Measurements from ENCODE around the gene CISD3.
A peak's percentile ranks its signal among the peaks of the same experiment; 100 is the strongest.

The CISD3 gene

GRCh38 chr17:38746849-38747462 is 16.8 kb downstream of the CISD3 start:
- 2 to 4% methylated on average over 5 to 13 of the region's 21 CpGs for WGBS, 2 experiments (ENCODE audit: insufficient coverage in 2 of 2)
- peak overlapping the region; percentile 93 for H3K4me3 ChIP-seq (ENCODE audit: extremely low read depth, insufficient read depth, low read length, poor library complexity, severe bottlenecking)
- no peak overlapping the region for H3K27ac ChIP-seq (ENCODE audit: low read depth, low read length, severe bottlenecking)
- peaks cover 6% of the 10 kb centered on the region for H3K4me1 ChIP-seq (ENCODE audit: control insufficient read depth, insufficient read depth, low read length, poor library complexity, severe bottlenecking)
- peaks cover 15% of the 10 kb centered on the region for H3K36me3 ChIP-seq (ENCODE audit: control insufficient read depth, insufficient read depth, low read length)
- no peaks in the 10 kb centered on the region for H3K9me3 ChIP-seq (ENCODE audit: control insufficient read depth, low read length)

GRCh38 chr17:38747463-38748148 is 17.5 kb downstream of the CISD3 start:
- no peaks in the 10 kb centered on the region for H3K9me3 ChIP-seq (ENCODE audit: control insufficient read depth, low read length)
- H3K4me3 ChIP-seq (ENCODE audit: extremely low read depth, insufficient read depth, low read length, poor library complexity, severe bottlenecking), result peak overlapping the region; percentile 93
- H3K4me1 ChIP-seq (ENCODE audit: control insufficient read depth, insufficient read depth, low read length, poor library complexity, severe bottlenecking), result peaks cover 6% of the 10 kb centered on the region
- peak overlapping the region; percentile 75 for H3K27ac ChIP-seq (ENCODE audit: low read depth, low read length, severe bottlenecking)
- WGBS, 2 experiments (ENCODE audit: insufficient coverage in 2 of 2), result 0% methylated on average over 24 to 40 of the region's 64 CpGs
- H3K36me3 ChIP-seq (ENCODE audit: control insufficient read depth, insufficient read depth, low read length), result peaks cover 13% of the 10 kb centered on the region

GRCh38 chr17:38748149-38748891 is 18.2 kb downstream of the CISD3 start, which contains the start of gene PCGF2:
TSS of gene PCGF2 (minus strand) at chr17:38748336. CDS start at chr17:38740402, 7,934 bp downstream.
- Histone ChIP-seq H3K4me3 (ENCODE audit: extremely low read depth, insufficient read depth, low read length, poor library complexity, severe bottlenecking) (peak within 1 kb of the TSS; percentile 93), H3K36me3 (ENCODE audit: control insufficient read depth, insufficient read depth, low read length) (peaks cover 8% of the 10 kb centered on the region), H3K4me1 (ENCODE audit: control insufficient read depth, insufficient read depth, low read length, poor library complexity, severe bottlenecking) (peaks cover 6% of the 10 kb centered on the region), H3K9me3 (ENCODE audit: control insufficient read depth, low read length) (no peaks in the 10 kb centered on the region), H3K27ac (ENCODE audit: low read depth, low read length, severe bottlenecking) (peak within 1 kb of the TSS; percentile 75)
- 0 to 2% methylated on average over 15 of the region's 47 CpGs for WGBS, 2 experiments (ENCODE audit: insufficient coverage in 2 of 2)

GRCh38 chr17:38748892-38749222 is 18.7 kb downstream of the CISD3 start:
- WGBS, 2 experiments (ENCODE audit: insufficient coverage in 2 of 2), result 0 to 1% methylated on average over 24 to 26 of the region's 32 CpGs
- H3K4me1 ChIP-seq (ENCODE audit: control insufficient read depth, insufficient read depth, low read length, poor library complexity, severe bottlenecking), result peaks cover 6% of the 10 kb centered on the region
- H3K27ac ChIP-seq (ENCODE audit: low read depth, low read length, severe bottlenecking), result peak overlapping the region; percentile 49
- H3K9me3 ChIP-seq (ENCODE audit: control insufficient read depth, low read length), result no peaks in the 10 kb centered on the region
- H3K4me3 ChIP-seq (ENCODE audit: extremely low read depth, insufficient read depth, low read length, poor library complexity, severe bottlenecking), result peak overlapping the region; percentile 91
- peaks cover 11% of the 10 kb centered on the region for H3K36me3 ChIP-seq (ENCODE audit: control insufficient read depth, insufficient read depth, low read length)

- 0% methylated on average over 72 to 77 of the region's 79 CpGs for WGBS, 2 experiments (ENCODE audit: insufficient coverage in 2 of 2)
Observed at GRCh38 chr17:38749223-38750043, 19.3 kb downstream of the CISD3 start.

GRCh38 chr17:38750044-38750311 is 19.8 kb downstream of the CISD3 start:
- Histone ChIP-seq H3K9me3 (ENCODE audit: control insufficient read depth, low read length) (no peaks in the 10 kb centered on the region), H3K36me3 (ENCODE audit: control insufficient read depth, insufficient read depth, low read length) (peaks cover 21% of the 10 kb centered on the region), H3K4me3 (ENCODE audit: extremely low read depth, insufficient read depth, low read length, poor library complexity, severe bottlenecking) (peak overlapping the region; percentile 91), H3K4me1 (ENCODE audit: control insufficient read depth, insufficient read depth, low read length, poor library complexity, severe bottlenecking) (peaks cover 6% of the 10 kb centered on the region), H3K27ac (ENCODE audit: low read depth, low read length, severe bottlenecking) (no peak overlapping the region)
- whole genome bisulfite sequencing, 2 experiments (ENCODE audit: insufficient coverage in 2 of 2), result 0 to 3% methylated on average over 8 to 9 of the region's 12 CpGs

More at GRCh38 chr17:38749223-38750043, 19.3 kb downstream of the CISD3 start:
- peak overlapping the region; percentile 91 for H3K4me3 ChIP-seq (ENCODE audit: extremely low read depth, insufficient read depth, low read length, poor library complexity, severe bottlenecking)
- peak overlapping the region; percentile 49 for H3K27ac ChIP-seq (ENCODE audit: low read depth, low read length, severe bottlenecking)
- no peaks in the 10 kb centered on the region for H3K9me3 ChIP-seq (ENCODE audit: control insufficient read depth, low read length)
- H3K36me3 ChIP-seq (ENCODE audit: control insufficient read depth, insufficient read depth, low read length), result peaks cover 17% of the 10 kb centered on the region
- peaks cover 6% of the 10 kb centered on the region for H3K4me1 ChIP-seq (ENCODE audit: control insufficient read depth, insufficient read depth, low read length, poor library complexity, severe bottlenecking)

GRCh38 chr17:38750312-38751121 is 20.4 kb downstream of the CISD3 start:
- peaks cover 20% of the 10 kb centered on the region for H3K36me3 ChIP-seq (ENCODE audit: control insufficient read depth, insufficient read depth, low read length)
- 4 to 5% methylated on average over 25 to 28 of the region's 28 CpGs for WGBS, 2 experiments (ENCODE audit: insufficient coverage in 2 of 2)
- H3K4me3 ChIP-seq (ENCODE audit: extremely low read depth, insufficient read depth, low read length, poor library complexity, severe bottlenecking), result peak overlapping the region; percentile 91
- no peaks in the 10 kb centered on the region for H3K9me3 ChIP-seq (ENCODE audit: control insufficient read depth, low read length)
- peaks cover 3% of the 10 kb centered on the region for H3K4me1 ChIP-seq (ENCODE audit: control insufficient read depth, insufficient read depth, low read length, poor library complexity, severe bottlenecking)
- no peak overlapping the region for H3K27ac ChIP-seq (ENCODE audit: low read depth, low read length, severe bottlenecking)

GRCh38 chr17:38751144-38751807 is 21.1 kb downstream of the CISD3 start:
- peak overlapping the region; percentile 91 for H3K4me3 ChIP-seq (ENCODE audit: extremely low read depth, insufficient read depth, low read length, poor library complexity, severe bottlenecking)
- H3K9me3 ChIP-seq (ENCODE audit: control insufficient read depth, low read length), result no peaks in the 10 kb centered on the region
- H3K4me1 ChIP-seq (ENCODE audit: control insufficient read depth, insufficient read depth, low read length, poor library complexity, severe bottlenecking), result no peaks in the 10 kb centered on the region
- WGBS, 2 experiments (ENCODE audit: insufficient coverage in 2 of 2), result 0 to 7% methylated on average over 3 to 5 of the region's 10 CpGs
- peaks cover 26% of the 10 kb centered on the region for H3K36me3 ChIP-seq (ENCODE audit: control insufficient read depth, insufficient read depth, low read length)
- H3K27ac ChIP-seq (ENCODE audit: low read depth, low read length, severe bottlenecking), result no peak overlapping the region

- H3K36me3 ChIP-seq (ENCODE audit: control insufficient read depth, insufficient read depth, low read length), result peaks cover 32% of the 10 kb centered on the region
- H3K4me3 ChIP-seq (ENCODE audit: extremely low read depth, insufficient read depth, low read length, poor library complexity, severe bottlenecking), result peak overlapping the region; percentile 91
- WGBS, 2 experiments (ENCODE audit: insufficient coverage in 2 of 2), result 0 to 1% methylated on average over 31 to 37 of the region's 44 CpGs
- peak overlapping the region; percentile 62 for H3K27ac ChIP-seq (ENCODE audit: low read depth, low read length, severe bottlenecking)
- H3K9me3 ChIP-seq (ENCODE audit: control insufficient read depth, low read length), result no peaks in the 10 kb centered on the region
- H3K4me1 ChIP-seq (ENCODE audit: control insufficient read depth, insufficient read depth, low read length, poor library complexity, severe bottlenecking), result no peaks in the 10 kb centered on the region
Observed at GRCh38 chr17:38751808-38752307, 21.7 kb downstream of the CISD3 start.

Data from mesodermal cell (in vitro differentiated cells).